ENCODE results near the gene MRPS2. TPM values are rescaled to one million over a fixed set of nuclear protein-coding genes. Genes with fewer than 3 reads are reported as not detected.

MRPS2 gene
- total and polyA plus RNA-seq, 12 donors, result 28.6 to 82.9 (median 47.8) TPM

DNA sequence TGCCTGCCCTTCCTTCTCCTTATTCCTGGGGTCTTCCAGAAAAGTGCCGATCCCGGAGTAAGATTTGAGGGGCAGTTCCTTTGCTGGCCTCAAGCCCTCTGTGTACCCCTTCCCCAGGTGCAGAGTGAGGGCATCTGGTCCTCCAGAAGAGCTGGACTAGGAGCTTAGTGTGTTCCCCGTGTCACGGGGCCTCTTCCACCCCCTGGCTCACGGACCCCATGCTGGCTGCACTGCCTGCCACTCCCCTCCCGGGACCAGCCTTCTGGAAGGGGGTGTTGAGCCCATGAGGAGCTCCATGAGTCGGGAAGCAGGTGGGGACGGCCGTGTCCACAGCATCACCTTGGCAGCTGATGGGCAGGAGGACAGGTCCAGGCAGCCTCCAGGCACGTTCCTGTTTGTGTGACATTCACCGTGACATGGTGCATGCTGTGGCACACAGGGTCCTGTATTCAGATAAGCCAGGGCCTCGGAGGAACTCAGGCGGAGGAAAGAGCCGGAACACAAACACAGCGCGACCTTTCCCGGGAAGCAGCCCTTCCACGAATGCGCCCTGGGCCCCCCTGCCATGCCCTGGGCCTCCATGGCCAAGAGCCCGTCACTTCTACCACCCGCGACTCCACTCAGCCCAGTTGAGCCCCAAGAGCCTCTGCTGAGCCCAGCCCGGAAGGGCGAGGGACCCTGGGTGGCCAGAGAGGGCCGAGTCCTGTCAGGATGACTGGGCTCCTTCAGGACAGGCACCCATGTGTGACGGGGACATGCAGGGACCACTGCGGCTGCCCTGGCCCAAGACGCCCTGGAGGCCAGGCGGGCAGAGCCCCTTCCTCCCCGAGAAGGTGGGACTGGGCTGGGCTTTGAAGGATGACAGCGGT, 14.8 kb downstream of the MRPS2 start:
- Histone ChIP-seq H3K27me3 (peaks cover 0 to 3% (median 0%) of the 10 kb centered on the region in 7 donors), H3K4me1 (peaks cover 0 to 7% (median 0%) of the 10 kb centered on the region in 9 donors), H3K27ac (peak overlapping the region in 2 of 10 donors; percentile 25 to 52), H3K9me3 (peaks cover 0 to 1% (median 0%) of the 10 kb centered on the region in 11 donors), H3K4me3 (no peak overlapping the region), H3K36me3 (no peaks in the 10 kb centered on the region)
- intact Hi-C loops (cut with DNase I), result no loop called here
- no peak for TF ChIP-seq CTCF (IDR thresholded peaks at IDR 0.05)
- 83 to 87% methylated on average over 31 of the region's 31 CpGs for WGBS, 2 donors
- DNase-seq, result no peak
- ATAC-seq, result peak in 3 of 8 donors; percentile 8 to 35 (median 14)

- peaks cover 0 to 7% (median 0%) of the 10 kb centered on the region in 9 donors for H3K4me1 ChIP-seq
- H3K27me3 ChIP-seq, result peaks cover 0 to 3% (median 0%) of the 10 kb centered on the region in 7 donors
- no peak for TF ChIP-seq CTCF (IDR thresholded peaks at IDR 0.05)
- no peaks in the 10 kb centered on the region for H3K36me3 ChIP-seq
- intact Hi-C loops (cut with DNase I), result no loop called here
- H3K9me3 ChIP-seq, result no peaks in the 10 kb centered on the region
- 59 to 68% methylated on average over 25 of the region's 25 CpGs for whole genome bisulfite sequencing, 2 donors
- peak in 5 of 8 donors; percentile 42 to 77 (median 48) for ATAC-seq
- DNase-seq, result no peak
- peak overlapping the region in 3 of 10 donors; percentile 25 to 52 (median 44) for H3K27ac ChIP-seq
- H3K4me3 ChIP-seq, result no peak overlapping the region
These were observed 15.8 kb downstream of the MRPS2 start for GRCh38 chr9:135516132-135516860.

DNA sequence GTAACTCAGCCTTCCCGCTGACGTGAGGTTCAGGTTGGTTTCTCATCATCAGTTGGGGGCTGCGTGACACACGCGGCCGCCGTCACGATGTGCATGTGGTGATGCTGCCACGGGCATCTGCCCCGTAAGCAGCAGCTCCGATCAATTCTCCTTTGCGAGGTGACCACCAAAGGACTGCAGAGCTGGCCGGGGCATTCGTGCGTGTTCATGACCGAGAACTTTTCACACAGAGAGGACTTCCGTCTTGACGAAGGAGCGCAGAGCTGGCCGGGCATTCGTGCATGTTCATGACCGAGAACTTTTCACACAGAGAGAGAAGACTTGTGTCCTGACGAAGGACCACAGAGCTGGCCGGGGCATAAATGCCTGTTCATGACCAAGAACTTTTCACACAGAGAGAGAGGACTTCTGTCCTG, 16.9 kb downstream of the MRPS2 start:
- 93 to 97% methylated on average over 24 of the region's 24 CpGs for WGBS, 2 donors
- Histone ChIP-seq H3K4me3 (no peak overlapping the region), H3K9me3 (no peaks in the 10 kb centered on the region), H3K4me1 (peaks cover 0 to 7% (median 0%) of the 10 kb centered on the region in 9 donors), H3K27ac (no peak overlapping the region), H3K27me3 (peaks cover 0 to 4% (median 0%) of the 10 kb centered on the region in 7 donors), H3K36me3 (no peaks in the 10 kb centered on the region)
- DNase-seq (no peak), ATAC-seq (no peak)
- intact Hi-C loops (cut with DNase I), result loop anchor here in 1 of 10 donors (1.0 kb wide), 1 partner anchor 36 kb away; no protein-coding TSS in a partner anchor
- no peak for TF ChIP-seq CTCF (IDR thresholded peaks at IDR 0.05)

Data from heart right ventricle (tissue), 16 donors.